NCI-H446 treated with DMSO at 0.1 percent for 48 hours (cell line): ENCODE data around the gene COPZ2.
"Not testable (repeated sequence)": the region's sequence is repeated elsewhere in the genome, so short reads cannot be mapped to it uniquely, and the experiment has no call there.

Experiments used
- DNase-seq: peaks from one replicate; lab custom pipeline; 2025; lab: John Stamatoyannopoulos, UW

COPZ2 gene

DNA sequence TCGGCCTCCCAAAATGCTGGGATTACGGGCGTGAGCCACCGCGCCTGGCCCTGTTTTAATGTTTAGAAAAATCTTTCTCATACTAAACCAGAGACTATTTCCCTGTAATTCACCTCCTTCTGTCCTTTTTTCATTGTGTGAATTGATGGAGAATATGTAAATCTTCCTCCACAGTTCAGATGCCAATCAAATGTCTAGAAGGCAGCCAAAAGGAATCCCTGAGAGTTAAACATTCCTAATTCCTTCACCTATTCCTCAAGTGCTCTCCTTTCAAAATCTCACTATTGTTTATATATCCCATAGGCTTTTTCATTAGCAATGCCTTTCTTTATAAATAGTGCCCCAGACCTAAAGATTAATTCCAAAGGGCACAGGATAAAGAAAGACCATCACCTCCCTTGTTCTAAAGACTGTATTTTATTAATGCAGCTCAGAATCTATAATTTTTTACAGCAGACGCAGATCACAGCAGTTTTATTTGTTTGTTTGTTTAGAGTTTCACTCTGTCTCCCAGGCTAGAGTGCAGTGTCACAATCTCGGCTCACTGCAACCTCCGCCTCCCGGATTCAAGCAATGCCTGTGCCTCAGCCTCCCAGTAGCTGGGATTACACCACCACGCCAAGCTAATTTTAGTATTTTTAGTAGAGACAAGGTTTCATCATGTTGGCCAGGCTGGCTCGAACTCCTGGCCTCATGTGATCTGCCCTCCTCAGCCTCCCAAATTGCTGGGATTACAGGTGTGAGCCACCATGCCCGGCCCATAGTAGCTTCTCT is 30.5 kb downstream of the COPZ2 start:
- DNase-seq, result no peak

DNA sequence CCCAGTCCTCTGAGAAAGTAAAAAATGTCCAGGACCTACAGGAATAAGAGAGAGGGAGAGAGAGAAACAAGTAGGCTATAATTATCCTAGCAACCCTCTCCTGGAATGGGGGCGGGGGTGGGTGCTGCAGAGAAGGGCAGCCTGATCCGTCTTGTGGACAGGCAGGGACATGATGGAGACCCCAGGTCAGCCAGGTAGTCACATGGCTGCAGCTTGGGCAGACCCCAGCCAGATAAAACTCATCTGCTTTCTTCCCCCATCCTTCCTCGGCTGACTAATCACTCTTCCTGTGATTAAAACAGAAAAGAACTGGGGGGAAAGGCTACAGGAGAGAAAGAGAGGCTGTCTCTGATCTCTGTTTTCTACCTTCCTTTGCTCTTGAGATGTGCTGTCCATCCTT is 32.6 kb downstream of the COPZ2 start:
- no peak for DNase-seq

DNA sequence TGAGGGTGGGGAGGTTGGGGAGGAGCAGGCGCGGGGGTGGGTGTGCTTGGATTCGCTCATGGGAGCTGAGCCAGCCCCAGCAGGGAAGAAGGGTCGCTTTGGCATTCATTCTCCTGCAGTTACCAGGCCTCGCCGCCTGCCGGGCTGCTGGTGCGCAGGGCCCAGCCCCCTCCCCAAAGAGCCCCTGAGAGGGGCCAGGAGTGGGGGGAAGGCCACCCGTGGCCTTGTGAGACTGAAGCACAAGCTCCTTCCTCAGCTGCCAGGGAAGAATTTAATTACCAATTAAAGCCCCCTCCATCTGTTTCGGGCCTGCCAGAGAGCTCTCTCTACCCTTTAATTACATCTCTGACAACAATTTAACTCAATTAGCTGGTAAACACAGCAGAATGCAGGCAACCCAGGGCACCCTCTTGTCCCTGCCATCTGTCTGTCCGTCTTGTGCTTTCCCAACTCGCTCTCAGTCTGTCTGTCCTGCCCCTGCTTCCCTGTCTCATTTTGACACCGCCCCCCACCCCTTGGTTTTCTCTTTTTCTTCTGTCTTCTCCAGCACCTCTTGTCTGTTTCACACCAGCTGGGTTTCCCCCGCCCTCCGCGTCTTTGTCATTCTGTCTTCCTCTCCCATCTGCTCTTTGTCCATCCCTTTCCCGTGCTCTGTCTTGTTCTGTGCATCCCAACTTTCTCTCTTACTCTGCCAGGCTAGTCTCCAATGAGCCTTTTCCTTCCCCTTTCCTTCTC is 34.0 kb downstream of the COPZ2 start:
- DNase-seq, result peak; percentile 96

DNA sequence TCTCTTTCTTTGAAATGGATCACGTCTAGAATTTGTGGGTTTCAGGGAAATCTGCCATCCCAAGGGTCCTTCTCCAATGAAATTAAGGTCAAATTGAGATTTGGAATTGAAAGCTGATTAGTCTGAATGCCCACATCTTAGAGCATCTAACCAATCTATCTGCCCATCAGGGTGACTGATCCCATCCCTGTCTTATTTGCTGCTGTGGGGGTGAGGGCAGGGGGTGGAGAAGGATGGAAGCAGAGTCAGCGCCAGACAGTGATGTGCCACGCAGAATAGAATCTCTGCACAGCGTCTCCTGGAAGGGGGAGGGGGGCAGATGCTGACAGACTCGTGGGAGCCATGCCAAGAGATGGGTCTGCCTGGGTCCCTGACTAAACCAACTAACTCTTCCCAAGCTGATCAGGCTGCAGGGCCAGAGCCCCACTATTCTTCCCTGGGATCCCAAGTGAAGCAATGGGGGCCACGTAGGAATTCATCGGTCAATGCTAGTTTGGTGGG is 34.6 kb downstream of the COPZ2 start:
- peak; percentile 86 for DNase-seq

DNA sequence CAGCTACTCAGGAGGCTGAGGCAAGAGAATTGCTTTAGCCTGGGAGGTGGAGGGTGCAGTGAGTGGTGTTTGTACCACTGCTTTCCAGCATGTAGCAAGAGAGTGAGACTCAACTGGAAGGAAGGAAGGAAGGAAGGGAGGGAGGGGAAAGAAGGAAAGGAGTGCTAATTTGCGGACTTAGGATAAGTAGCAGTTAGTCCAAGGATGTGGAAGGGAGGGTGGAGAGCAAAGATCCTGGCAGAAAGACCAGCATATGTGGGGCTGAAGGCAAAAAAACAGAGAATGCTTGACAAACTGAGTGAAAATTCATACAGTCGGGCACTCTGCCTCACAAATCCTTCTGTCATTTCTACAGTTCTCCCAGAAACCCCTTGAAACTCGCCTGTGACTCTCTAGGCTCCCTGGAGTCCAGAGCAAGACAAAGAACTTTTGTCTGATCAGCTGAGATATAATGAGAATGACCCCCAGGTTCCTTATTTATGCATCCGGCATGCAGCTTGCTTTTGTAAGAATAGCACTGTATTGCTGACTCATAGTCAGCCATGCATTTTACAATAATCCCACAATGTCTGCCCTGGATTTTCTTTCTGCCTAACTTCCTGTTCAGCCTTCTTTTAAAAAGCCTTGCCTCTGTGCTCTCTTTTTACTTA is 35.2 kb downstream of the COPZ2 start:
- DNase-seq, result peak; percentile 28

DNA sequence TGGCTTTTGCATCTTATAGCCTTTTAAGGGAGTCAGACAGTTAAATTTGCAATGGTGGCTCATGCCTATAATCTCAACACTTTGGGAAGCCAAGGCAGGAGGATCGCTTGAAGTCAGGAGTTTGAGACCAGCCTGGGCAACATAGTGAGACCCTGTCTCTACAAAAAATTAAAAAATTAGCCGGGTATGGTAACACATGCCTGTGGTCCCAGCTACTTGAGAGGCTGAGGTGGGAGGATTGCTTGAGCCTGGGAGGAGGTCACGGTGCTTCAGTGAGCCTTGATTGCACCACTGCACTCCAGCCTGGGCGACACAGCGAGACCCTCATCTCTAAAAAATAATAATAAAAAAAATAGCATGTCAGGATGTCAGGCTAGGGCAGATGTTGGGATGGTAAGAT is 35.9 kb downstream of the COPZ2 start:
- DNase-seq, result not testable (repeated sequence)

DNA sequence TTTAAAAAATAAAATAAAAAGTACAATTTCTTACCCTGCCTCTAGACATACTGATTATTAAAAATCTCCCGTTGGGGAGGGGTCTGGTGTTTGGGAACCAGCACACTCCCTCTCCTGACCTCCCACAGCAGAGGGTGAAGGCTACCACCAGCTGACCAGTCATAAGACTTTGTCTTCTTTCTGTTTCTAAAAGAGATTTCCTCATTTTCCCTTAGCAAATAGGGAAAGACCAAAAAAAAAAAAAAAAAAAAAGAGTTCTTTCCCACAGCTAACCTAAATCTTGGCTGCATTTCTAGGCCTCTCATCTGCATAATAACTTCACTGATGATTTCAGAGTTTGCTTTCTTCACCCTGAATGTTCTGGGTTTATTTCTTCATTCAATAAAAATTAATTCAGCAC is 36.4 kb downstream of the COPZ2 start:
- DNase-seq, result no peak

DNA sequence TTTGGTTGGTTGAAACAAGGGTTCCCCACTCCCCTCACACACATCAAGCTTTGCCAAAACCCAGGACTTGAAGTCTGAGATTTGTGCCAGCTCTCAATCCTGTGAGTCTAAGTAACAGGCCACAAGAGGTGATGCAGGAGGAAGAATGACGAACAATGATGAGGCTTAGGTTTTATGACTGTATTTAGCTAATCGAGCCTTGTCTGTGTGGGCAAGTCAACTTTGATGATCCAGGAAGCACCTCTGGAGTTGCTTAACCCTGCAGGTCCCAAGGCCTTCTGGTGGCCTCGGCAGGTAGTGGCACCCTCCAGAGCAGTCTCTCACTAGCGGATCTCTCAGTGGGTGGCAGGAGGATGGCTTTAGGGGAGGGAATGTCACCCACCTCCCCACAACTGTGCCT is 38.0 kb downstream of the COPZ2 start:
- no peak for DNase-seq

DNA sequence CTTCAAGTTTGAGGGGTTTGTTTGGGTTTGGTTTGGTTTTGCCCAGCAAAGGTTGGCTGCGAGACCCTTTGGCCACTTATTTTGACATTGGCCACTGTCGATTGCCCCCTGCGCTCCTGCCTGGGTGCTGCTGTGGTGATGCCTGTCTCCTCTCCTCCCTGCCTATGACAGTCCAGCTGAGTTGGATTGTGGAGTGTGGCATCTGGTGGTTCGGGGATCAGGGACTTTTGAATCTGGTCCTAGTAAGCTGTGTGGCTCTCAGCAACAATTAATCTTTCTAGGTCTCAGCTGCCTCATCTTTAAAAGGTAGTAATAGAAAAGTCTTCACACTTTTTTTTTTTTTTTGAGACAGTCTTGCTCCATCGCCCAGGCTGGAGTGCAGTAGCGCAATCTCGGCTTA is 39.6 kb downstream of the COPZ2 start:
- no peak for DNase-seq

DNA sequence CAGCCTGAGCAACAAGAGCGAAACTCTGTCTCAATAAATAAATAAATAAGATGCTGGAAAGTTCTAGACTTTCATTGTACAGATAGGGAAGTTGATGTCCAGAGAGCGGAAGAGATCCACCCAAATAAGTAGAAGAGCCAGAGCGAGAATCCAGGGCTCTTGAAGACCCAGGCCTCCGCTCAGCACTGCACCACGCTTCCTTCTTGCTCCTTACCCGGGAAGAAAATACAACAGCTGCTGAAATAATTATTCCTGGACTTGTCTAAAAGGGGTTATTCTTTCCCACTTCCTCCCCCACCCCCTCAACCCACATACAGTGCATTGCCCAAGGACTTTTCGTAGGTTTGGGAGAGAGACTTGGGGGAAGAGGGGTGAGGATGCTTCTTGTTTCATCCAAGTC is 40.0 kb downstream of the COPZ2 start:
- DNase-seq, result no peak

DNA sequence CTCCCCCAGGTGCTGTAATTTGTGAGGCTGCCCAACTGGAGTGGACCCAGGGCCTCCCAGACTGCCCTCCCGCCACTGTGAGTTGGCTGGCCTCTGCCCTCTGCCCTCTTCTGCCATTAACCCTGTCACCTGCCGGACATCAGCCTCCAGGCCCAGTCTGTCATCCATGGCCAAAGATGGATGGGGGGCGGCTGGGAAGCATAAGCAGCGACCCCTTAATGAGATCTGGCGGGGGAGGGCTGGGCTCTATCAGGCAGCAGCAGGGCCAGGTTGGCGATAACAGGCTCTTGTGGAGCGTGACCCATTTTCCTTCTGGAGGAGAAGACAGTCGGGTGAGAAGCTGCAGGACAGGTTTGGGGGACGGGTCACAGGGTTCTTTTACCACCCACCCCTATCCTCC is 41.4 kb downstream of the COPZ2 start:
- DNase-seq, result no peak

DNA sequence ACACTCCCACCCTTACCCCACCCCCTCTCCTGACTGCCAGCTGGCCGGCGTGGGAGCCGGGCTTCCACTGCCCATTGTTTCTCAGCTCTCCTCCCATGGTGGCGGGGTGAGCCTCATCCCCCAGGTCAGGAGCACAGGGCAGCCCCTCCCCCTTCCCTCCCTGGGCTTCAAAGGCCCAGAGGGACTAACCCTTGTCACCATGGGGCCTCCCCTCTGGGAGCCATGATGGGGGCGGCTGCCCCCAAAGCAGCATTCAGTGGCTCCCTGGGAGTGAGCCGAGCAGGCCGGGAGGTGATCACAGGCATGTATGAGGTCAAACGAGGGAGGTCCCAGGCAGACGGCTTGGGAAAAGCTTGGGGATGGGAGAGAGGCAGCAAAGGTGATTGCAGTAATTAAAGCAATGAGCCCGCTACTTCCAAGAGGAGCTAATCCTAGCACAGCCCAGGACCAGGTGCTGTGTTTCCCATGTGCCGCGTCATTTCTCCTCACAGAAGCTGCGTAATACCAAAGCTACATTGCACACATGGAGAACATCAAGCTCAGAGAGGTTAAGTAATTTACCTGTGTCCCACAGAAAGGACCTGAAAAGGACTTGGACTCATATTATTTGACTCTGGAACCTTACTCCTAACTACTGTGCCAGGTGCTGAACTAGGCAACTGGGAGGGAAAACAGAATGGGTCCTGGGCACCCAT is 42.2 kb downstream of the COPZ2 start:
- no peak for DNase-seq

DNA sequence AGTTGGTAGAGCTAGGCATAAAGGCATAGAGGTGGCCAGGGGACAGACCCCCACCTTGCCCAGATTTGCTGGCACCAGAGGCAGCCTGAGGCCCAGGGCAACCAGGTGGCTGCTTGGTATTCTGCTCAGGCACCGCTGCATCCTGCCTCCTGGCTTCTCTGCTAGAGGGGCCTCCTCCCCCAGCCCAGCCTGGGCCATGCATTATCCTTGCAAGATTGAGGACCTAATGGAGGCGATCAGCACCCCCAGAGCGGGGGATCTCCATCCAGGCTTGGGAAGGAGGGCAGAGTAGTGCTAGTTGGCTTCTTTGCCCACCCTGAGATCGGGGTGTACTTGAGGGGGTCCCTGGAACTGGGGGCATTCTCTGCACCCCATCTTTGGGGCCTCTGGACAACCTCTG is 42.9 kb downstream of the COPZ2 start:
- DNase-seq, result no peak

DNA sequence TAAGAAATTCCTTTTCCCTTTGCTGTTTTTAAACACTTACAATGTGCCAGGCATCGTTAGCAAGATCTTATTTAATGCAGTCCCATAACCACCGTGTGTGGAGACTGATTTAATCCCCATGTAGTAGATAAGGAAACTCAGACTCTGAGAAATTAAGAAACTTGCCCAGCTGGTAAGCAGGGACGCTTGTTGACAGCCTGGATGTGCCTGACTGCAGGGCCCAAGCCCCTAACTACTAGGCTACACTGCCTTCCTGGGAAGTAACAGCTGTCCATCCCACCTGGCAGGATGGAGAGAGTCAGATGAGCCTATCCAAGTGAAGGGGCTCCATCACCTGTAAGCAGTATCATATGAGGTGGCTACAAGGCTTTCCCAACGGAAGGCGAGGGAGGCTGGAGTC is 43.6 kb downstream of the COPZ2 start:
- DNase-seq, result no peak

DNA sequence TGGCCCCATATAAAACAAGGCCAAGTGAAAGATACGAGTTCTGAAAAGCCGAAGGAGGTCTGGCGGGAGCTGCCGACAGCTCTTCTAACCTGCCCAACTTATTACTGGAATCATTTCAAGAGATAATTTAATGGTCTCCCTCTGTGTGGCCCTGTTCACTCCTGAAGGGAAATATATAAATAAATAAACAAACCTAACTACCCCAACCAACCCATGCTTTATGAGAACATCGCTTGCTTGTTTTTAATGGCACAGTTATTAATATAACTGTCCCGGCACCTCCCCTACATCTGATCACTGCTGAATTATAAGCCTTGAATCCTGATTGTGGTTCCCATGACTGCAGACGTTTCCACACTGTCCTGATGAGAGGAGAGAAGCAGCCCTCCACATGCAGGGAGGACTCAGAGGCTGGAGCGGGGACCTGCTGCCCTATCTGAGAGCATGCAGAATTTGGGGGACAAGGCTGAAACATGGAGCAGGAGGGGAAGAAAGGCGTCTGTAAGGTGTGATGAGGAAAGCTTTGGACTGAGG is 44.5 kb downstream of the COPZ2 start:
- no peak for DNase-seq

DNA sequence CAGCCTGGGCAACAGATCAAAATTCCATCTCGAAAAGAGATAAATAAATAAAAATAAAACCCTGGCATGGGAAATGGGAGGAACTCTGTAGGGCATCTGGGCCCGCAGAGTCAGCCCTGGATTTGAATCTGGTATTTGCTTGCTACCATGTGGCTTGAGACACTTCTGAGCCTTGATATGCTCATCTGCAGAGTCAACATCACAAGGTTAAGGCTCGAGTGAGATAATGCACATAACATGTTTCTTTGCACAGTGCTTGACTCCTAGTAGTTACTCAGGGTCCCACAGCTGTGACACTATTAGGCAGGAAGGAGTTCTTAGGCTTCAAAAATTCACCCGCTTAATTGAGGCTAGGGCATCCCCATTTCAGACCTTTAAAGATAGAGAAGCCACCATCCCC is 45.4 kb downstream of the COPZ2 start:
- DNase-seq, result no peak

DNA sequence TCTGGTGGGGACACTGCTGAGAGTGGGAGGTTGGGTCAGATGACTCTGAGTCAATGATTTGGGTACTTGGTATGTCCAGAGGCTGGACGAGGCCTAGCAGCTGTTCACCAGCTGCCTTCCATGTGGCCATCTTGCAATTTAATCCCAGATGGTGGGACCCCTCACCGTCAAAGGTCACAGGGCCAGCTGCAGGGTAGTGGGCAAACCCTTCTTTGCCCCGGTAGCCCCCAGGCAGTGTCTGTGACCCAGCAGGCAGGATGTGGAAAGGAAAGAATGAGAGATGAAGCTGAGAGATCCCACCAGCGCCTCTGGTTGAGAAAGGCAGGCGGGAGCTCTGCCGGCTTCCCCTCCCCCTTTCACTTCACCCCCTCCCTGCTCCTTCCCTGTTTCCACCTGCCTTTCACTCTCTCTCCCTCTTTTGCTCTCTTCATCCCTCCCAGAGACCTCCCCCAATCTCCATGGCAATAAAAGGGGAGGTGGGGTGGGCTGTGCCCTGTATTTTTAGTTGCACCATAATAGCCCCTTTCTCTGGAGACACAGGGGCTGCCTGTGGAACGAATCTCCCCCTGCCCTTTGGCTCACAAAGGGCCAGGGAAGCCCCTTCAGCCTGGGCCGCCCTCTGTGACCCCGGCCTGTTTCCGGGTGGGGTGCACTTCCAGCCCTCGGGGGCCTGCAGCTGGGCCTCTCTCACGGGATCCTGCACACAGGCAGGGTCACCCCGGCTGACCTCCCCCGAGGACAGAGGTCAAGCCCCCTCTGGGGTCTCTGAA is 46.5 kb downstream of the COPZ2 start:
- DNase-seq, result no peak

DNA sequence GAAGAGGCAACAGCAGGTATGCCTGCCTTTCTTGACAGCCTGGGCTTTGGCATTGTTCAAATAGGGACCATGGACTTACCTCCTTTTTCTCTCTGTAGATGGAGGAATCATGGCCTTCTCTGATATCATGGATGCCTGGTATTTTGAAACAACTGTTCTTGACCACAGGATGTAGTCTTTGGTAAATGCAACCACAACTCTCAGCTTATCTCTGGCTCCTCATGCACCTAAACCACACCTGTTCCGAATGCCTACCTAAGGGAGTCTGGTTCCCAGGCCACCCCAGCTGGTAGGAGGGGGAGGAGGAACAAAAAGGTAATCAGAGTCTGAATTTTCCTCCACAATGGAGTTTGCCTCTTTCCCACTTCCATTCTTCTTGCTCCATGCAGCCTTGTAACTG is 47.9 kb downstream of the COPZ2 start:
- DNase-seq, result no peak

DNA sequence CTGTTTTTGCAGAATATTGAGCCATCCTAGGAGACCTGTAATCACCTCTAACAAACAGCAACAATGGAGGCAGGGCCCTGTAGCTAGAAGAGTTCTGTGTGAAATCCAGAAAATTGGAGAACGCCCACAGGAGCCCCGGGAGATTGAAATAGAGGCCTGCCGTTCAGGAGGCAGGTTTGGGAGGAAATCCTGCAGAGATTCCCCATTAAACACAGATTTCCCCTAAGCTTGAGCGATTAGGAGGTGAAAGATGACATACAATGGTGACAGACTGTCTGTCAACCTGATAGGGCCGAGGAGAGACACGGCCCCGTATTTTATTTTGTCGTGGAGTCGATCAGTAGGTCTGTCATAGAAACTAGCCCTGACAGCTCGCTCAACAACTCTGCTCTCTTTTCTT is 48.4 kb downstream of the COPZ2 start:
- DNase-seq, result no peak

DNA sequence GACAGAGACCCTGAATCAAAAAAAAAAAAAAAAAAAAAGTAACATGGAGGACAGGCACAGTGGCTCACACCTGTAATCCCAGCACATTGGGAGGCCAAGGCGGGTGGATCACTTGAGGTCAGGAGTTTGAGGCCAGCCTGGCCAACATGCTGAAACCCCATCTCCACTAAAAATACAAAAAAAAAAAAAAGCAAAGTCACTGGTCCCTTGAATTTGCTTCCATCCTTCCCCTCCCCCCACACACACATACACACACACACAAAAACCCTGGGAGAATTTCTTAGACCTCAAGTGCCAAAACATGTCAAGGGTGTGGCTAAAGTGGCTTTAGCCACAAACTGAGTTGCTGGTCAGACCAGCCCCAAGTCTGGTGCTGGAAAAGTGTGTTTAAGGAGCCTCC is 49.2 kb downstream of the COPZ2 start:
- not testable (repeated sequence) for DNase-seq

DNA sequence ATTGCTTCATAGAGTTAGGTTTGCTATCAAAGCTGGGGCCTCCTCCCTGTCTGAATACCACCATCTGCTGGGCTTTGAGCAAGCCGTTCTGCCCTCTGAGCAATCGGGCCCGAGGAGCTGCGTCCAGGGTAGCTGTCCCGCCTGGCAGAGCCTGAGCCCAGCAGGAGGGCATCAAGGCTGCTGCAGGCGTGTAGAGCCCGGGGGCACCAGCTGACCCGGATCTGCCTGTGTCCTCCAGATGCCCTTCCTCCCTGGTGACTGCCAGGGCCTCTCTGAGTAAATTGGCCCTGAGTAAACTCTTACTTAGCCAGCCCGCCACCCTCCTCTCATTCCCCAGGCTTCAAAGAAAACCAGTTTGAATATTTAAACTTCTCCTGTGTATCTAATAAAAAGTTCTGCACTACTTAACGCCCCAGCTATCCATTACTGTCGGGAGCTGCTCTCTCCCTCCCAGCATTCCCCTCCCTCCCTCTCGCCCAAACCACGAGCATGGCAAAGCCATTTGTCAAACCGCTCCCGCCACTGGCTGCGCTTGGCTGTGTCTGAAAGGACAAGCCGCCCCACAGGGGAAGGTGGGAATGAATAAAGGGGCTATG is 50.3 kb downstream of the COPZ2 start:
- DNase-seq, result peak; percentile 44
